BLaER1 treated with 17β-estradiol and CSF1 and Interleukin-3, amounts not matched to agents 10 nM and 100 nM (cell line): ENCODE measurements around the gene FAM9C.
A peak's percentile ranks its signal among the peaks of the same experiment; 100 is the strongest.

ENCODE experiments used
- H3K27ac ChIP-seq, 11 experiments: shearing (Covaris generic); formaldehyde crosslinking; 2 replicates each; pipeline ENCODE4 v1.8.1; 2022
- H3K27me3 ChIP-seq, 11 experiments: shearing (Covaris generic); formaldehyde crosslinking; 2 replicates each; pipeline ENCODE4 v1.8.1; 2022
- H3K36me3 ChIP-seq, 11 experiments: shearing (Covaris generic); formaldehyde crosslinking; 2 replicates each; pipeline ENCODE4 v1.8.1; 2022
- H3K4me1 ChIP-seq, 10 experiments: shearing (Covaris generic); formaldehyde crosslinking; 2 replicates each; pipeline ENCODE4 v1.8.1; 2022
- H3K4me2 ChIP-seq, 11 experiments: shearing (Covaris generic); formaldehyde crosslinking; 2 replicates each; pipeline ENCODE4 v1.8.1; 2022
- H3K4me3 ChIP-seq, 10 experiments: shearing (Covaris generic); formaldehyde crosslinking; 2 replicates each; pipeline ENCODE4 v1.8.1; 2022
- H3K9ac ChIP-seq, 11 experiments: shearing (Covaris generic); formaldehyde crosslinking; 2 replicates each; pipeline ENCODE4 v1.8.1; 2022
- H3K9me3 ChIP-seq, 11 experiments: shearing (Covaris generic); formaldehyde crosslinking; replicated peaks in 1 of 11; 2 replicates each; pipeline ENCODE4 v1.8.1; 2022
- H4K20me1 ChIP-seq, 11 experiments: shearing (Covaris generic); formaldehyde crosslinking; 2 replicates each; pipeline ENCODE4 v1.8.1; 2022
- Cebpa-rat ChIP-seq, 11 experiments: shearing (Covaris generic); IDR thresholded peaks; 2 replicates each; pipeline ENCODE4 v1.8.1; 2022

The FAM9C gene

GRCh38 chrX:13013363-13014110 is 30.9 kb downstream of the FAM9C start:
- Histone ChIP-seq H3K4me2 (peak overlapping the region; percentile 60 to 89 (median 80)), H3K36me3 (no peaks in the 10 kb centered on the region), H3K9me3 (no peaks in the 10 kb centered on the region; a peak in 3 of 22 replicates), H3K27me3 (0 out of 22 replicates have a peak, but pooled peaks cover 0 to 10% (median 0%) of the 10 kb centered on the region in 11 experiments), H3K9ac (peak overlapping the region; percentile 49 to 81 (median 74); a peak in 21 of 22 replicates), H4K20me1 (no peaks in the 10 kb centered on the region), H3K4me1 (peaks cover 26 to 100% (median 63%) of the 10 kb centered on the region in 10 experiments), H3K4me3 (no peak overlapping the region; a peak in 1 of 20 replicates), H3K27ac (peak overlapping the region; percentile 70 to 96 (median 91))
- peak; percentile 63 to 93 (median 84); a peak in 20 of 22 replicates for TF ChIP-seq Cebpa-rat (IDR thresholded peaks at IDR 0.05)

- peaks cover 54 to 100% (median 76%) of the 10 kb centered on the region in 10 experiments for H3K4me1 ChIP-seq
Observed at GRCh38 chrX:13010546-13010945, 33.9 kb downstream of the FAM9C start.

DNA sequence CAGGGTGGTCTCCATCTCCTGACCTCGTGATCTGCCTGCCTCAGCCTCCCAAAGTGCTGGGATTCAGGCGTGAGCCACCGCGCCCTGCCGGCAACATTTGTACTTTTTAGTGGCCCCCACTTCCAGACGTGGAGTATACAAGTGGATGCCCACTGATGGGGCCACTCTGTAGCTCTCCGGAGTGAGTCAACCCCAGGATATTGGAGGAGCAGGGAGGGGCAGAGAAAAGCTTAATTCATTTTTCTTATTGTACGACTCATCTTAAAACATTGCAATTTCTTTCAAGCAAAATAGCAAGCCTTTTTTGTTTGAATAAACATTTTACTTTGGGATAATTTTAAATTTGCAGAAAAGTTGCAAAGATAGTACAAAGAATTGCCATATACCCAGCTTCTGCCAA is 34.6 kb downstream of the FAM9C start:
- H3K4me3 ChIP-seq, result no peak overlapping the region
- H3K4me1 ChIP-seq, result peaks cover 57 to 100% (median 76%) of the 10 kb centered on the region in 10 experiments
- peaks cover 0 to 7% (median 0%) of the 10 kb centered on the region in 11 experiments; a peak in 2 of 22 replicates for H4K20me1 ChIP-seq
- H3K9me3 ChIP-seq, result no peaks in the 10 kb centered on the region; a peak in 2 of 22 replicates
- no peak for TF ChIP-seq Cebpa-rat (IDR thresholded peaks at IDR 0.05)
- H3K27me3 ChIP-seq, result 0 out of 22 replicates have a peak, but pooled peaks cover 0 to 14% (median 0%) of the 10 kb centered on the region in 11 experiments
- no peaks in the 10 kb centered on the region for H3K36me3 ChIP-seq
- peak overlapping the region in 5 of 11 experiments; percentile 84 to 89 (median 88); a peak in 8 of 22 replicates for H3K4me2 ChIP-seq
- H3K9ac ChIP-seq, result no peak overlapping the region
- peak overlapping the region in 8 of 11 experiments; percentile 55 to 93 (median 90); a peak in 12 of 22 replicates for H3K27ac ChIP-seq

More at GRCh38 chrX:13010546-13010945, 33.9 kb downstream of the FAM9C start:
- Histone ChIP-seq H3K27me3 (0 out of 22 replicates have a peak, but pooled peaks cover 0 to 14% (median 0%) of the 10 kb centered on the region in 11 experiments), H3K4me2 (peak overlapping the region in 4 of 11 experiments; percentile 12 to 89 (median 85); a peak in 8 of 22 replicates), H3K27ac (peak overlapping the region in 6 of 11 experiments; percentile 23 to 96 (median 92); a peak in 5 of 22 replicates), H3K9me3 (no peaks in the 10 kb centered on the region; a peak in 2 of 22 replicates), H3K4me3 (no peak overlapping the region), H3K36me3 (no peaks in the 10 kb centered on the region), H3K9ac (no peak overlapping the region), H4K20me1 (peaks cover 0 to 7% (median 0%) of the 10 kb centered on the region in 11 experiments; a peak in 2 of 22 replicates)
- TF ChIP-seq Cebpa-rat (IDR thresholded peaks at IDR 0.05), result no peak

GRCh38 chrX:13009273-13009672 is 35.1 kb downstream of the FAM9C start:
- TF ChIP-seq Cebpa-rat (IDR thresholded peaks at IDR 0.05), result no peak
- H3K4me2 ChIP-seq, result peak overlapping the region in 7 of 11 experiments; percentile 70 to 89 (median 86); a peak in 11 of 22 replicates

DNA sequence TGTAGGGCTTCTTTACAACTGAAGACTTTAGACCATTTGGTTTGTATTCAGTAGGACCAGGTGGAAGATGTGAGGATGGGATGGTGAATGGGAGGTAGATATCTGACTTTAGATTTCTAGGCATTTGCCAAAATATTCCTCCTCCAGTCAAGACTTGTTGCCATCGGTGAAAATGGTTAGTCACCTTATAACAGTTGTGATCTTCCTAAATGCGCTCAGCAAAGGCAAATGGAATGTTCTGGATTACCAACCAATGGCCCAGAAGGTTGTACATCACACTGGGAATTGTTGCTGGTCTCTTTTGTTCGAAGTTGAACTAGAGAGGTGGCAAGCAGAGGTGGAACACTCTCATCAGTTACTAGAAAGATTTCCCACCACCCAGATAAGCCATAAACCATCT is 35.6 kb downstream of the FAM9C start:
- peak overlapping the region in 3 of 11 experiments; percentile 36 to 81 (median 75); a peak in 4 of 22 replicates for H3K9ac ChIP-seq
- H3K4me1 ChIP-seq, result peaks cover 57 to 100% (median 76%) of the 10 kb centered on the region in 10 experiments
- H3K4me3 ChIP-seq, result no peak overlapping the region
- peak overlapping the region in 10 of 11 experiments; percentile 46 to 93 (median 89); a peak in 19 of 22 replicates for H3K27ac ChIP-seq
- H4K20me1 ChIP-seq, result peaks cover 0 to 7% (median 0%) of the 10 kb centered on the region in 11 experiments; a peak in 2 of 22 replicates
- H3K9me3 ChIP-seq, result no peaks in the 10 kb centered on the region; a peak in 2 of 22 replicates
- H3K27me3 ChIP-seq, result 0 out of 22 replicates have a peak, but pooled peaks cover 0 to 14% (median 0%) of the 10 kb centered on the region in 11 experiments
- H3K4me2 ChIP-seq, result peak overlapping the region; percentile 47 to 89 (median 86); a peak in 21 of 22 replicates
- TF ChIP-seq Cebpa-rat (IDR thresholded peaks at IDR 0.05), result no peak
- H3K36me3 ChIP-seq, result no peaks in the 10 kb centered on the region

More at GRCh38 chrX:13009273-13009672, 35.1 kb downstream of the FAM9C start:
- Histone ChIP-seq H3K36me3 (no peaks in the 10 kb centered on the region), H3K27ac (peak overlapping the region in 10 of 11 experiments; percentile 46 to 93 (median 89); a peak in 18 of 22 replicates), H3K4me1 (peaks cover 57 to 100% (median 76%) of the 10 kb centered on the region in 10 experiments), H3K4me3 (no peak overlapping the region), H3K9ac (peak overlapping the region in 3 of 11 experiments; percentile 13 to 81 (median 21); a peak in 3 of 22 replicates), H4K20me1 (peaks cover 0 to 7% (median 0%) of the 10 kb centered on the region in 11 experiments; a peak in 2 of 22 replicates), H3K27me3 (0 out of 22 replicates have a peak, but pooled peaks cover 0 to 14% (median 0%) of the 10 kb centered on the region in 11 experiments), H3K9me3 (no peaks in the 10 kb centered on the region; a peak in 2 of 22 replicates)

GRCh38 chrX:13008189-13008533 is 36.3 kb downstream of the FAM9C start:
- H3K27ac ChIP-seq, result peak overlapping the region; percentile 46 to 98 (median 89); a peak in 19 of 22 replicates
- 0 out of 22 replicates have a peak, but pooled peaks cover 0 to 14% (median 0%) of the 10 kb centered on the region in 11 experiments for H3K27me3 ChIP-seq
- H3K9me3 ChIP-seq, result no peaks in the 10 kb centered on the region; a peak in 2 of 22 replicates
- peak overlapping the region; percentile 47 to 89 (median 86) for H3K4me2 ChIP-seq
- peaks cover 0 to 7% (median 0%) of the 10 kb centered on the region in 11 experiments; a peak in 2 of 22 replicates for H4K20me1 ChIP-seq
- peak overlapping the region in 6 of 11 experiments; percentile 0 to 81 (median 28); a peak in 10 of 22 replicates for H3K9ac ChIP-seq
- H3K4me3 ChIP-seq, result no peak overlapping the region
- H3K36me3 ChIP-seq, result no peaks in the 10 kb centered on the region
- peaks cover 57 to 100% (median 76%) of the 10 kb centered on the region in 10 experiments for H3K4me1 ChIP-seq
- no peak for TF ChIP-seq Cebpa-rat (IDR thresholded peaks at IDR 0.05)

- peak overlapping the region in 5 of 11 experiments; percentile 0 to 82 (median 77); a peak in 8 of 22 replicates for H3K9ac ChIP-seq
- H3K27ac ChIP-seq, result peak overlapping the region; percentile 22 to 98 (median 89); a peak in 19 of 22 replicates
- H4K20me1 ChIP-seq, result peaks cover 0 to 7% (median 0%) of the 10 kb centered on the region in 11 experiments; a peak in 2 of 22 replicates
- no peaks in the 10 kb centered on the region; a peak in 2 of 22 replicates for H3K9me3 ChIP-seq
- peak overlapping the region; percentile 70 to 89 (median 86) for H3K4me2 ChIP-seq
- H3K4me3 ChIP-seq, result no peak overlapping the region
- H3K27me3 ChIP-seq, result 0 out of 22 replicates have a peak, but pooled peaks cover 0 to 14% (median 0%) of the 10 kb centered on the region in 11 experiments
- H3K4me1 ChIP-seq, result peaks cover 61 to 100% (median 76%) of the 10 kb centered on the region in 10 experiments
- TF ChIP-seq Cebpa-rat (IDR thresholded peaks at IDR 0.05), result no peak
- no peaks in the 10 kb centered on the region for H3K36me3 ChIP-seq
Observed at GRCh38 chrX:13007519-13008188, 36.8 kb downstream of the FAM9C start.
